ENCODE results near the gene TDP1.
A peak's percentile ranks its signal among the peaks of the same experiment; 100 is the strongest.
"Not testable (repeated sequence)": the region's sequence is repeated elsewhere in the genome, so short reads cannot be mapped to it uniquely, and the experiment has no call there.

The TDP1 gene

GRCh38 chr14:89977668-89978067 is 21.9 kb downstream of the TDP1 start:
- peak in 41 of 42 donors; percentile 25 to 89 (median 68) for DNase-seq
- intact Hi-C loops (cut with DNase I) = loop anchor here (10.0 kb wide), 1 partner anchor 257 kb away; no protein-coding TSS in a partner anchor

GRCh38 chr14:89978656-89979055 is 22.9 kb downstream of the TDP1 start:
- intact Hi-C loops (cut with DNase I) = loop anchor here (10.0 kb wide), 1 partner anchor 256 kb away; no protein-coding TSS in a partner anchor
- DNase-seq = no peak

- intact Hi-C loops (cut with DNase I) = no loop called here
- DNase-seq = no peak
These were observed 27.6 kb downstream of the TDP1 start for GRCh38 chr14:89983375-89983774.

- DNase-seq = no peak
- intact Hi-C loops (cut with DNase I) = no loop called here
These were observed 30.9 kb downstream of the TDP1 start for GRCh38 chr14:89986462-89987160.

GRCh38 chr14:89987161-89987475 is 31.4 kb downstream of the TDP1 start:
- intact Hi-C loops (cut with DNase I) = no loop called here
- no peak for DNase-seq

GRCh38 chr14:89988787-89989186 is 33.1 kb downstream of the TDP1 start:
- intact Hi-C loops (cut with DNase I) = no loop called here
- DNase-seq = no peak

GRCh38 chr14:89990218-89990617 is 34.5 kb downstream of the TDP1 start:
- DNase-seq = no peak
- intact Hi-C loops (cut with DNase I) = no loop called here

- no peak for DNase-seq
- intact Hi-C loops (cut with DNase I) = no loop called here
These were observed 35.0 kb downstream of the TDP1 start for GRCh38 chr14:89990623-89991275.

- intact Hi-C loops (cut with DNase I) = no loop called here
- DNase-seq = no peak
These were observed 36.5 kb downstream of the TDP1 start for GRCh38 chr14:89992273-89992672.

GRCh38 chr14:89996963-89997362 is 41.2 kb downstream of the TDP1 start:
- DNase-seq = no peak
- intact Hi-C loops (cut with DNase I) = no loop called here

GRCh38 chr14:90000935-90001334 is 45.2 kb downstream of the TDP1 start:
- intact Hi-C loops (cut with DNase I) = no loop called here
- DNase-seq = no peak

- intact Hi-C loops (cut with DNase I) = no loop called here
- DNase-seq = peak in 24 of 42 donors; percentile 7 to 83 (median 36)
These were observed 48.0 kb downstream of the TDP1 start for GRCh38 chr14:90003526-90004307.

- intact Hi-C loops (cut with DNase I) = no loop called here
- no peak for DNase-seq
These were observed 49.7 kb downstream of the TDP1 start for GRCh38 chr14:90005441-90005840.

- intact Hi-C loops (cut with DNase I) = no loop called here
- no peak for DNase-seq
These were observed 50.3 kb downstream of the TDP1 start for GRCh38 chr14:90005939-90006530.

GRCh38 chr14:90017371-90017770 is 61.6 kb downstream of the TDP1 start:
- DNase-seq = no peak
- intact Hi-C loops (cut with DNase I) = no loop called here

- peak in 12 of 42 donors; percentile 9 to 66 (median 26) for DNase-seq
- intact Hi-C loops (cut with DNase I) = no loop called here
These were observed 64.2 kb downstream of the TDP1 start for GRCh38 chr14:90019824-90020523.

- DNase-seq = no peak
- intact Hi-C loops (cut with DNase I) = no loop called here
These were observed 67.6 kb downstream of the TDP1 start for GRCh38 chr14:90023176-90023896.

GRCh38 chr14:90024910-90025309 is 69.2 kb downstream of the TDP1 start:
- peak in 1 of 42 donors; percentile 35 for DNase-seq
- intact Hi-C loops (cut with DNase I) = no loop called here

GRCh38 chr14:90026608-90027007 is 70.9 kb downstream of the TDP1 start:
- intact Hi-C loops (cut with DNase I); DNase-seq: not testable (repeated sequence)
